Type B pancreatic cell (in vitro differentiated cells): ENCODE data around the gene PIEZO1. TPM values are rescaled to one million over a fixed set of nuclear protein-coding genes. Genes with fewer than 3 reads are reported as not detected.

Source experiments
- DNase-seq: peaks from one replicate; pipeline ENCODE4 v3.0.0; 2021; ENCODE audit warnings: mixed read lengths; ENCODE audit not compliant: unreplicated experiment; ENCODE audit errors: extremely low spot score
- H3K27ac Mint-ChIP-seq: 2 replicates; pipeline ENCODE4 v1.8.0; 2021; ENCODE audit warnings: mild to moderate bottlenecking, mixed read lengths
- H3K27me3 Mint-ChIP-seq: 2 replicates; pipeline ENCODE4 v1.8.0; 2021; ENCODE audit warnings: mixed read lengths
- H3K36me3 Mint-ChIP-seq: 2 replicates; pipeline ENCODE4 v1.8.0; 2021; ENCODE audit warnings: mixed read lengths
- H3K4me1 Mint-ChIP-seq: one replicate; pipeline ENCODE4 v1.8.0; 2021; ENCODE audit warnings: mixed read lengths; ENCODE audit not compliant: unreplicated experiment
- H3K4me3 Mint-ChIP-seq: 2 replicates; pipeline ENCODE4 v1.8.0; 2021; ENCODE audit warnings: mild to moderate bottlenecking, mixed read lengths
- H3K9me3 Mint-ChIP-seq: 2 replicates; pipeline ENCODE4 v1.8.0; 2021; ENCODE audit warnings: mixed read lengths
- total RNA-seq: library from RNA; stranded (reverse); gene quantifications from 2 replicates; pipeline ENCODE4 v1.2.1, GENCODE V29; 2021; ENCODE audit warnings: low replicate concordance
- TF ChIP-seq, protein P1 (sequence below): fragments of 200-600 bp; sonication (generic); conservative IDR thresholded peaks from 2 replicates; pipeline ENCODE4 v1.5.0; 2021; ENCODE audit warnings: antibody characterized with exemption, mild to moderate bottlenecking

The PIEZO1 gene
- total RNA-seq, 1 donor from 2014 or later = 33.3 TPM

DNA sequence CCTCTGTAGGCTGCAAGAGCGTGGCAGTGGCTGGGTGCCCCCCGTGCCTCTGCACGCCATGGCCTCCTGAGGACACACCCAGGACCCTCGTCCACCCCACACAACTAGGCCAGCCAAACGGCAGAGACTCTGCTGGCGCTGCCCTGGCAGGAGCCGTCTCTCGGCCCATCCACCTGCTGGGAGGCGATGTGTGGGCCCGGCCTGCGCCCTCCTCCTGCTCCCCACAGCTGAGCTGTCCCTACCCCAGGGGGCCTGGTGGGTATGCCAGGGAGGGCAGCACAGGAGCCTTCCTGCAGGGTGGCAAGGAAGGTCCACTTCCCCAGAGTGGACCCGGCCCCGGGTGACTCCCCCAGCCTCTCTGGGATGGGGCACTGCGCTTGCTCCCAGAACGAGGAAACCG is 85.8 kb downstream of the PIEZO1 start:
- no peak for DNase-seq
- TF ChIP-seq, protein P1, sequence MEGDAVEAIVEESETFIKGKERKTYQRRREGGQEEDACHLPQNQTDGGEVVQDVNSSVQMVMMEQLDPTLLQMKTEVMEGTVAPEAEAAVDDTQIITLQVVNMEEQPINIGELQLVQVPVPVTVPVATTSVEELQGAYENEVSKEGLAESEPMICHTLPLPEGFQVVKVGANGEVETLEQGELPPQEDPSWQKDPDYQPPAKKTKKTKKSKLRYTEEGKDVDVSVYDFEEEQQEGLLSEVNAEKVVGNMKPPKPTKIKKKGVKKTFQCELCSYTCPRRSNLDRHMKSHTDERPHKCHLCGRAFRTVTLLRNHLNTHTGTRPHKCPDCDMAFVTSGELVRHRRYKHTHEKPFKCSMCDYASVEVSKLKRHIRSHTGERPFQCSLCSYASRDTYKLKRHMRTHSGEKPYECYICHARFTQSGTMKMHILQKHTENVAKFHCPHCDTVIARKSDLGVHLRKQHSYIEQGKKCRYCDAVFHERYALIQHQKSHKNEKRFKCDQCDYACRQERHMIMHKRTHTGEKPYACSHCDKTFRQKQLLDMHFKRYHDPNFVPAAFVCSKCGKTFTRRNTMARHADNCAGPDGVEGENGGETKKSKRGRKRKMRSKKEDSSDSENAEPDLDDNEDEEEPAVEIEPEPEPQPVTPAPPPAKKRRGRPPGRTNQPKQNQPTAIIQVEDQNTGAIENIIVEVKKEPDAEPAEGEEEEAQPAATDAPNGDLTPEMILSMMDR = no peak
- Mint-ChIP-seq H3K9me3 (no peaks in the 10 kb centered on the region), H3K27me3 (no peaks in the 10 kb centered on the region), H3K36me3 (no peaks in the 10 kb centered on the region), H3K4me1 (peaks cover 4% of the 10 kb centered on the region), H3K27ac (no peak overlapping the region), H3K4me3 (no peak overlapping the region)

DNA sequence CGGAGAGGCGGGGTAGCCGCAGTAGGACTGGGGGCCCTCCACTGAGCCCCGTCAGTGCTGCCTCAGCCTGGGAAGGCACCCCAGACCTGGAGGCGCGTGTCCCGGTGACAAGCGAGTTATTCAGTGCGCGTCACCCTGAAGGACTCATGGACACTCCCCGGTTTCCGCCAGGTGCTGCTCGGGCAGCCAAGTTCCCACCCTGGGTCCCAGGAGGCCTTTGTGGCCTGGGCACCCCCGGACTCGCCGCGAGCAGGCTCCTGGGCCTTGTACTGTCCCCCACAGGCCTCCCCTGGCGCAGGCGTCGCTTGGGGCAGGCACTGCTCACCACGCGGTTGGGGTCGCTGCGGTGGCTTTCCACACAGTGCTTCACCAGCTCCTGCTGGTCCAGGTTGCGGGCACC is 86.4 kb downstream of the PIEZO1 start:
- no peak overlapping the region for H3K4me3 Mint-ChIP-seq
- DNase-seq = no peak
- no peaks in the 10 kb centered on the region for H3K36me3 Mint-ChIP-seq
- no peaks in the 10 kb centered on the region for H3K27me3 Mint-ChIP-seq
- H3K27ac Mint-ChIP-seq = no peak overlapping the region
- TF ChIP-seq, protein P1 = no peak
- no peaks in the 10 kb centered on the region for H3K4me1 Mint-ChIP-seq
- H3K9me3 Mint-ChIP-seq = no peaks in the 10 kb centered on the region

DNA sequence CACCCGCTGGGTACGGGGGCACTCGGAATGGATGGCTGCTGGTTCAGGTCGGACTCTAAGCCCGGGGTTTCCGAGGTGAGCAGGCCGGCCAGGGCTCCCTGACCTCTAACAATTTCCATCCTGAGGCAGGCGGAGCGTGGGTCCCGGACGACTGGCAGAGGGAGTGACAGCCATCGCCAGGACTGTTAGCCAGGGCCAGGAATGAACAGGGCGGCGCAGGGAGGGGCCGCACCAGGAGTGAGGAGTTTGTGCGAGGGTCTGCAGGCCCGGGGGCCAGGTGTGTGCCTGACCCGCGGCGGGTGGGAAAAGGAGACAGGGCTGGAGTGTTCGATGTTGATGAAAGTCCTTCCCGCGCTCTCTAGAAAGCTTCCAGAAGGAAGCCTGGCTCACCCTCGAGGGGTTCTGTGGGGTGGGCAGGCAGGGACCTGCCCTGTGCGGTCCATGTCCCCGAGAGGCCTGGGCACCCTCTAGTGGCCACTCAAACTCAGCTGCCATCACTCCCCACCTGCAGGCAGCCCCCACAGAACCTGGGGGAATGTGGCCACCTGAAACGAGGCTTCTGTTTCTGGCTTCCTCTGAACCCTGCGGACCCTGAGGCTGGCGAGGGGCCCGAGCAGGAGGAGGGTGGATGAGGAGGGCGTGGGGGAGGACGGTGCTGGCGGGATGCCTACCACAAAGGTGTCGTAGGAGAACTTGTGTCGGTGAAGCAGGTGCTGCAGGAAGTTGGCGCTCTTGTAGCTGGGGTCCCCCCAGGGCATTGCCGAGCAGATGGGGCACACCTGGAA is 87.0 kb downstream of the PIEZO1 start:
- no peak overlapping the region for H3K27ac Mint-ChIP-seq
- no peak for DNase-seq
- H3K4me1 Mint-ChIP-seq = no peaks in the 10 kb centered on the region

DNA sequence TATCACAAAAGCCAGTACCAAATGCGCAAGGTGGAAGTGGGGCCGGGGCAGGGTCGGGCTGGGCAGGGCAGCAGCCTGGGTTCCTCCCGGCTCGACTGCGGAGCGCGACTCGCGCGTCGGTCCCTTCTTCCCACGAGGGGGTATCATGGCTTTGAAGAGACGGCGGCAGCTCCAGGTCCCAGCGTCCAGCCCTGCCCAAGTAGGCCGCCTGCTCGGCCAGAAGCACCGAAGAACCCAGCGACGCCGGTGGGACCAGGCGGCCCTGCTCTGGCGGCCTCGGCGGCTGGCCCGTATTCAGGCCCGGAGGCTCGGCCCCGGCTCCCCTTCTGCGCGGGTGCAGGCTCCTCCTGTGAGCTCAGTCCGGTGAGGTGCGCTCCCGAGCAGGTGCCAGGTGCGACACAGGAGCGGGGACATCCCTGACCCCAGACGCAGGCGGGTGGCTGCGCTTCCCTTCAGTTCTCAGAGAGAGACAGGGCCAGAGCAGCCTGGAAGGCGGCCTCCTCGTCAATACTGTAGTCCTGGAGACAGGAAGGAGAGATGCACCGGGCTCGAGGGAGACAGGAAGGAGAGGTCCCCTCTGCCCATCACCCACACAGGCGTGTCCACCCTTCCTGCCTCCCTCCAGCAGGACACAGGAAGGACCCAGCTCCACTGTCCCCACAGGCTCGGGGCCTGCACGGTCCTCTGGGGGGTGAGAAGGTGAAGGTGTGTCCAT is 87.7 kb downstream of the PIEZO1 start:
- DNase-seq = no peak
- Mint-ChIP-seq H3K27me3 (no peaks in the 10 kb centered on the region), H3K36me3 (no peaks in the 10 kb centered on the region), H3K4me1 (no peaks in the 10 kb centered on the region), H3K4me3 (no peak overlapping the region), H3K27ac (no peak overlapping the region), H3K9me3 (no peaks in the 10 kb centered on the region)
- TF ChIP-seq, protein P1 = no peak

More for the DNA sequence above, 87.0 kb downstream of the PIEZO1 start:
- Mint-ChIP-seq H3K4me3 (no peak overlapping the region), H3K9me3 (no peaks in the 10 kb centered on the region), H3K36me3 (no peaks in the 10 kb centered on the region), H3K27me3 (no peaks in the 10 kb centered on the region)
- TF ChIP-seq, protein P1 = peak; percentile 42

DNA sequence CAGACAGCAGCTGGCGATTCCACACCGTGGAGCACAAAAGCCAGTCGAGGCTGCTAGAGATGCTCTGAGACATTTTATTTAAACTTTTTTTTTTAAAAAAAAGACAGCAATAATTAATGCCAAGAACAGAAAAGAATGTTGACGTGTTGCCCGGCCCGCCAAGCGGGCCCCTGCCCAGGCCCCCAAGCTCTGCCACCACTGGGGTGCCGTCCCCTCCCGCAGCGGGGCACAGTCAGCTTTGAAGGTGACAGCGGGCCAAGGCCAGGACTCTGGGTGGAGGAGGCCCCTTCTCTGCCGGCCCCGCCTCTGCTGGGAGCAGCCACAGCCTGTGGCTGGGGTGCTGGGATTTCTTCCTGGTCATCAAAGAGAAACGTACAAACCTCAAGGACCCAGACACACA is 88.6 kb downstream of the PIEZO1 start:
- Mint-ChIP-seq H3K9me3 (no peaks in the 10 kb centered on the region), H3K27ac (no peak overlapping the region), H3K36me3 (no peaks in the 10 kb centered on the region), H3K27me3 (no peaks in the 10 kb centered on the region), H3K4me3 (no peak overlapping the region), H3K4me1 (no peaks in the 10 kb centered on the region)
- TF ChIP-seq, protein P1 = no peak
- DNase-seq = no peak
